PC-3 (cell line): Measurements from ENCODE around the gene OR51F2. TPM values are rescaled to one million over a fixed set of nuclear protein-coding genes. Genes with fewer than 3 reads are reported as not detected.
"Not testable (repeated sequence)": the region's sequence is repeated elsewhere in the genome, so short reads cannot be mapped to it uniquely, and the experiment has no call there.

ENCODE experiments used
- ATAC-seq: fragments of 200-7000 bp; cut with Tn5 transposase; 2 replicates; pipeline ENCODE4 v1.9.1; 2020; ENCODE audit warnings: mild to moderate bottlenecking, moderate library complexity
- BruUV-seq: library from RNA; stranded (reverse); fragments of 400-500 nt; replicated peaks from 2 replicates; lab custom pipeline; 2021; lab: Mats Ljungman, UMichigan
- CTCF ChIA-PET: fragments of 300-600 bp; sonication (Branson Sonifier 250); formaldehyde crosslinking; loops from one replicate; lab custom pipeline; 2022; ENCODE audit warnings: antibody characterized with exemption; lab: Charles Lee
- POLR2A ChIA-PET: fragments of 300-600 bp; sonication (Branson Sonifier 250); formaldehyde crosslinking; loops from one replicate; lab custom pipeline; 2022; ENCODE audit warnings: antibody characterized with exemption; ENCODE audit not compliant: unreplicated experiment; lab: Charles Lee
- DNase-seq: peaks from one replicate; pipeline ENCODE4 v3.0.0-alpha.2; 2015
- H2AFZ ChIP-seq: fragments of 300-600 bp; sonication (generic); 2 replicates; pipeline ENCODE4 v1.6.0; 2016; ENCODE audit warnings: antibody characterized with exemption, low read length
- H3F3A ChIP-seq: fragments of 300-600 bp; sonication (generic); one replicate; pipeline ENCODE4 v1.6.0; 2017; ENCODE audit warnings: antibody characterized with exemption, low read length, control low read depth, mild to moderate bottlenecking; ENCODE audit not compliant: unreplicated experiment
- H3K27ac ChIP-seq: fragments of 300-600 bp; sonication (generic); 2 replicates; pipeline ENCODE4 v1.5.1; 2016; ENCODE audit warnings: mild to moderate bottlenecking, low read length
- H3K27me3 ChIP-seq: fragments of 300-600 bp; sonication (generic); 2 replicates; pipeline ENCODE4 v1.6.1; 2016; ENCODE audit warnings: low read length, mixed read lengths
- H3K36me3 ChIP-seq: fragments of 300-600 bp; sonication (generic); 2 replicates; pipeline ENCODE4 v1.6.1; 2016; ENCODE audit warnings: low read depth, mixed run types, low read length, mixed read lengths
- H3K4me1 ChIP-seq: fragments of 300-600 bp; sonication (generic); 2 replicates; pipeline ENCODE4 v1.5.1; 2016; ENCODE audit warnings: low read length; ENCODE audit not compliant: insufficient read depth
- H3K4me2 ChIP-seq: fragments of 300-600 bp; sonication (generic); 2 replicates; pipeline ENCODE4 v1.6.0; 2016; ENCODE audit warnings: low read length
- H3K4me3 ChIP-seq: fragments of 300-600 bp; sonication (generic); 2 replicates; pipeline ENCODE4 v1.5.1; 2016; ENCODE audit warnings: mild to moderate bottlenecking, low read length, mixed read lengths
- H3K79me2 ChIP-seq: fragments of 300-600 bp; sonication (generic); 2 replicates; pipeline ENCODE4 v1.6.1; 2017; ENCODE audit warnings: low read length, mixed read lengths
- H3K9ac ChIP-seq: fragments of 300-600 bp; sonication (generic); 2 replicates; pipeline ENCODE4 v1.6.0; 2016; ENCODE audit warnings: mild to moderate bottlenecking, low read length
- H3K9me2 ChIP-seq: fragments of 300-600 bp; sonication (generic); replicated peaks from 2 replicates; pipeline ENCODE4 v1.6.1; 2016; ENCODE audit warnings: mixed run types, low read length, mixed read lengths
- H3K9me3 ChIP-seq: fragments of 300-600 bp; sonication (generic); 2 replicates; pipeline ENCODE4 v1.6.1; 2016; ENCODE audit warnings: low read length, mixed read lengths
- H4K20me1 ChIP-seq: fragments of 300-600 bp; sonication (generic); 2 replicates; pipeline ENCODE4 v1.6.1; 2016; ENCODE audit warnings: low read length, mixed read lengths
- EZH2 ChIP-seq: fragments of 300-600 bp; sonication (generic); IDR thresholded peaks from one replicate; pipeline ENCODE4 v1.6.1; 2017; ENCODE audit warnings: antibody characterized with exemption, mild to moderate bottlenecking, low read length; ENCODE audit not compliant: unreplicated experiment
- EZH2phosphoT487 ChIP-seq: fragments of 300-600 bp; sonication (generic); IDR thresholded peaks from 2 replicates; pipeline ENCODE4 v1.6.1; 2018; ENCODE audit warnings: mild to moderate bottlenecking, antibody characterized with exemption, low read length, borderline replicate concordance
- intact Hi-C: fragments of 100-400 bp; cut with micrococcal nuclease; formaldehyde crosslinking; loops from 2 replicates; pipeline ENCODE4 v1.9.0; 2023
- total RNA-seq: library from RNA; depleted of rRNA; stranded (reverse); fragments of >200 nt; gene quantifications from 2 replicates; pipeline ENCODE4 v1.2.3, GENCODE V29; 2014
- TF ChIP-seq, protein P1 (sequence below): fragments of 300-600 bp; sonication (generic); conservative IDR thresholded peaks from 2 replicates; pipeline ENCODE4 v1.5.1; 2017; ENCODE audit warnings: antibody characterized with exemption, low read depth, mild to moderate bottlenecking, low read length

OR51F2 gene
- total RNA-seq, 1 experiment from 2014 or later, result not detected

DNA sequence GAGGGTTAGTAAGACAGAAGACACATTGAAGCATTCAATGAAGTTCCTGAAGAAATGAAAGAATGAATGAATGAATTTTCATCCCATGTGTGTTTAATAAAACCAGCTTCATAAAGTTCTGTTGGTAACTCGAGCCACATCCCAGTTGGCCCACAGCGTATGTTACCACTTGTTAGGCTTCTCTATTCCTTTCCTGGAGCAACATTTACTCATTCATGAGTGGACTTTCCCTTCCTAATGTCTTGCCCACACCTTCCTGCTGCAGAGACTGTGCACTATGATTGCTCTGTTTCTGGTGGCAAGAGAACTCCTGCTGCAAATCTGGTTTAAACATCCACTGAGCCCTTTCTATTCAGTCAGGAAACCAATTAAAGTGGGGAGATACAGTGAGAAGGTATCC, 23.9 kb upstream of the OR51F2 start:
- Histone ChIP-seq H3K4me1 (no peaks in the 10 kb centered on the region), H3K9me2 (no peaks in the 10 kb centered on the region), H3K27me3 (peaks cover 5% of the 10 kb centered on the region), H3K9ac (no peak overlapping the region), H3K4me3 (no peak overlapping the region), H2AFZ (no peak overlapping the region), H3K79me2 (no peaks in the 10 kb centered on the region), H3K4me2 (no peak overlapping the region), H3F3A (no peaks in the 10 kb centered on the region), H3K36me3 (no peaks in the 10 kb centered on the region), H3K27ac (no peak overlapping the region), H3K9me3 (no peaks in the 10 kb centered on the region), H4K20me1 (no peaks in the 10 kb centered on the region)
- ChIA-PET CTCF (no interaction called here), POLR2A (no interaction called here)
- ATAC-seq (no peak), DNase-seq (no peak)
- TF ChIP-seq, protein P1, sequence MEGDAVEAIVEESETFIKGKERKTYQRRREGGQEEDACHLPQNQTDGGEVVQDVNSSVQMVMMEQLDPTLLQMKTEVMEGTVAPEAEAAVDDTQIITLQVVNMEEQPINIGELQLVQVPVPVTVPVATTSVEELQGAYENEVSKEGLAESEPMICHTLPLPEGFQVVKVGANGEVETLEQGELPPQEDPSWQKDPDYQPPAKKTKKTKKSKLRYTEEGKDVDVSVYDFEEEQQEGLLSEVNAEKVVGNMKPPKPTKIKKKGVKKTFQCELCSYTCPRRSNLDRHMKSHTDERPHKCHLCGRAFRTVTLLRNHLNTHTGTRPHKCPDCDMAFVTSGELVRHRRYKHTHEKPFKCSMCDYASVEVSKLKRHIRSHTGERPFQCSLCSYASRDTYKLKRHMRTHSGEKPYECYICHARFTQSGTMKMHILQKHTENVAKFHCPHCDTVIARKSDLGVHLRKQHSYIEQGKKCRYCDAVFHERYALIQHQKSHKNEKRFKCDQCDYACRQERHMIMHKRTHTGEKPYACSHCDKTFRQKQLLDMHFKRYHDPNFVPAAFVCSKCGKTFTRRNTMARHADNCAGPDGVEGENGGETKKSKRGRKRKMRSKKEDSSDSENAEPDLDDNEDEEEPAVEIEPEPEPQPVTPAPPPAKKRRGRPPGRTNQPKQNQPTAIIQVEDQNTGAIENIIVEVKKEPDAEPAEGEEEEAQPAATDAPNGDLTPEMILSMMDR, result no peak
- TF ChIP-seq EZH2 (no peak), EZH2phosphoT487 (no peak)
- intact Hi-C loops, result no loop called here
- no TSS peak for BruUV-seq

DNA sequence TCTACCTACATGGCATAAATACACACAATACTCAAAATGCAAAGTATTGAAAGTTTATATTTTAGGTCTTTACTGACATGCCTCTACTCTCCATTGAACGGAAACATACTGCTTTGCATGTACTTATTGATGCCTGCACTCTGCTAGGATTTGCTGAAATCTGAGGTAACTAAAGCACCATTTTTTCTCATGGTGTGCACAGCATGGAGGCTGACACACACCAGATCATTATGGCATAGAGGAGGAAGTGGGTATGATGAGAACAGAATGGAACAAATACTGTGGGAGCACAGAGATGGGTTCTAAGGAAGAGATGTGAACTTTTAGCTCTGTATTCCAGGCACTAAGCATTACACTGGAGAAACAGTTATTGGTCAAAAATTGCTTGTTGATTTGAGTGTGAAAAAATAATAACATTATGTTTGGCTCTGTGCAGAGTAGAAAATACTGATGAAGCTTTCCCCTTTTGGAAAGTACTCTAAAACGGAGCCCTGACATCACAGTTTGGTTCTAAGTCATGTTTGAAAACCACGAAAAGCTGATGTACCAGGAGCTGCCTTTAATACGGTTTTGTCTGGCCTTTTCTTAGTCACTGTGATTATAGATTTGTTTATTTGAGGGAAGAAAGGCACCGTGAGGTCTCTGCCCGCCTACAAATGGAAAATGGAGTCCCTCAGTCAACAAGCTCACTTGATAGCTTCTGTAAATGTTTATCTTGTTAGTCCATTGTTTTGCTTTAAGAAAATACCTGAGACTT, 22.5 kb upstream of the OR51F2 start:
- H3K9me3 ChIP-seq, result no peaks in the 10 kb centered on the region
- TF ChIP-seq, protein P1, result no peak
- TF ChIP-seq EZH2phosphoT487 (no peak), EZH2 (no peak)
- no peaks in the 10 kb centered on the region for H3K9me2 ChIP-seq
- no peaks in the 10 kb centered on the region for H3K27me3 ChIP-seq
- H3K79me2 ChIP-seq, result no peaks in the 10 kb centered on the region
- no peaks in the 10 kb centered on the region for H4K20me1 ChIP-seq
- no peak overlapping the region for H3K4me2 ChIP-seq
- no peak overlapping the region for H2AFZ ChIP-seq
- ATAC-seq, result no peak
- no peaks in the 10 kb centered on the region for H3K36me3 ChIP-seq
- no peaks in the 10 kb centered on the region for H3K4me1 ChIP-seq
- POLR2A ChIA-PET, result no interaction called here
- no peak for DNase-seq
- intact Hi-C loops, result no loop called here
- H3F3A ChIP-seq, result no peaks in the 10 kb centered on the region
- no TSS peak for BruUV-seq
- no peak overlapping the region for H3K4me3 ChIP-seq
- H3K9ac ChIP-seq, result no peak overlapping the region
- CTCF ChIA-PET, result no interaction called here
- no peak overlapping the region for H3K27ac ChIP-seq

DNA sequence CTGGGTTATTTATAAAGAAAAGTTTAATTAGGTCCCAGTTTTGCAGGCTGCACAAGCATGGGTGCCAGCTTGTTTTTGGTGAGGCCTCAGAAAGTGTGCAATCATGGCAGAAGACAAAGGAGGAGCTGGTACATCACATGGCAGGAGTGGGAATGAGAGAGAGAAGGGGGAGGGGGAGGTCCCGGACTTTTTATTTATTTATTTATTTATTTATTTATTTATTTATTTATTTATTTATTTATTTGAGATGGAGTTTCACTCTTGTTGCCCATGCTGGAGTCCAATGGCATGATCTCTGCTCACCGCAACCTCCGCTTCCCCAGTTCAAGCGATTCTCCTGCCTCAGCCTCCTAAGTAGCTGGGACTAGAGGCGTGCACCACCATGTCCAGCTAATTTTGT, 19.8 kb upstream of the OR51F2 start:
- CTCF ChIA-PET, H3K9me2 ChIP-seq, ATAC-seq, H3K79me2 ChIP-seq, H2AFZ ChIP-seq, H3K9me3 ChIP-seq, DNase-seq, H3K4me1 ChIP-seq, H3F3A ChIP-seq, intact Hi-C loops, H3K9ac ChIP-seq, H3K4me3 ChIP-seq, H3K27me3 ChIP-seq, BruUV-seq, H4K20me1 ChIP-seq, H3K27ac ChIP-seq, POLR2A ChIA-PET, H3K36me3 ChIP-seq, H3K4me2 ChIP-seq: not testable (repeated sequence)
